Gastroesophageal sphincter (tissue), 4 donors: ENCODE measurements around the gene TADA2B. TPM values are rescaled to one million over a fixed set of nuclear protein-coding genes. Genes with fewer than 3 reads are reported as not detected.

Experiments
- ATAC-seq: fragments of 150-250 bp; one replicate; pipeline ENCODE4 v1.9.1; 2016; ENCODE audit warnings: mild to moderate bottlenecking, moderate library complexity
- H3K27ac ChIP-seq, 4 donors: fragments of 200-600 bp; sonication (generic) in 3 of 4; 1 replicate in 3 of 4; 2 replicates in 1 of 4; pipeline ENCODE4 v1.5.1; 2016 to 2019
- H3K27me3 ChIP-seq: fragments of 200-600 bp; sonication (generic); one replicate; pipeline ENCODE4 v1.5.1; 2019
- H3K36me3 ChIP-seq, 2 donors: fragments of 200-600 bp; sonication (generic); one replicate each; pipeline ENCODE4 v1.5.1; 2019; ENCODE audit warnings: control low read depth in 1 of 2
- H3K4me1 ChIP-seq, 3 donors: fragments of 200-600 bp; sonication (generic); 1 replicate in 2 of 3; 2 replicates in 1 of 3; pipeline ENCODE4 v1.5.1; 2016 to 2019; ENCODE audit warnings: control low read depth in 2 of 3
- H3K4me3 ChIP-seq, 2 donors: fragments of 200-600 bp; sonication (generic); one replicate each; pipeline ENCODE4 v1.5.1; 2019; ENCODE audit warnings: mild to moderate bottlenecking in 1 of 2, moderate library complexity in 1 of 2
- H3K9me3 ChIP-seq, 3 donors: fragments of 200-600 bp; sonication (generic); one replicate each; pipeline ENCODE4 v1.5.1; 2017 to 2019; ENCODE audit warnings: control low read depth in 2 of 3
- CTCF ChIP-seq, 4 experiments: fragments of 200-600 bp in 2 of 4; fragments of 450-650 bp in 2 of 4; sonication (generic) in 1 of 4; IDR thresholded peaks; one replicate each; pipeline ENCODE4 v1.5.1; 2017 to 2019; ENCODE audit warnings: antibody characterized with exemption in 4 of 4, mild to moderate bottlenecking in 2 of 4, moderate library complexity in 2 of 4
- EP300 ChIP-seq: sonication (generic); formaldehyde crosslinking; IDR thresholded peaks from one replicate; pipeline ENCODE4 v1.6.1; 2017; ENCODE audit warnings: antibody characterized with exemption, mild to moderate bottlenecking
- POLR2A ChIP-seq, 2 donors: fragments of 450-650 bp; IDR thresholded peaks; one replicate each; pipeline ENCODE4 v1.6.1; 2017; ENCODE audit warnings: antibody characterized with exemption in 2 of 2, mild to moderate bottlenecking in 2 of 2, moderate library complexity in 1 of 2
- POLR2AphosphoS5 ChIP-seq: sonication (generic); formaldehyde crosslinking; IDR thresholded peaks from one replicate; pipeline ENCODE4 v1.6.1; 2017; ENCODE audit warnings: antibody characterized with exemption
- WGBS, 2 donors: methylation state at CpG; one replicate each; pipeline ENCODE4 v1.1.5; 2018; ENCODE audit warnings: low coverage in 1 of 2; 5-methylcytosine and 5-hydroxymethylcytosine counted together
- total RNA-seq, 4 donors: library from RNA; depleted of rRNA; stranded (reverse); fragments of >200 nt; gene quantifications; one replicate each; pipeline ENCODE4 v1.1.0, GENCODE V29; 2016

TADA2B gene
- total RNA-seq, 4 donors from 2014 or later, result 20.5 to 37.3 (median 28.1) TPM

DNA sequence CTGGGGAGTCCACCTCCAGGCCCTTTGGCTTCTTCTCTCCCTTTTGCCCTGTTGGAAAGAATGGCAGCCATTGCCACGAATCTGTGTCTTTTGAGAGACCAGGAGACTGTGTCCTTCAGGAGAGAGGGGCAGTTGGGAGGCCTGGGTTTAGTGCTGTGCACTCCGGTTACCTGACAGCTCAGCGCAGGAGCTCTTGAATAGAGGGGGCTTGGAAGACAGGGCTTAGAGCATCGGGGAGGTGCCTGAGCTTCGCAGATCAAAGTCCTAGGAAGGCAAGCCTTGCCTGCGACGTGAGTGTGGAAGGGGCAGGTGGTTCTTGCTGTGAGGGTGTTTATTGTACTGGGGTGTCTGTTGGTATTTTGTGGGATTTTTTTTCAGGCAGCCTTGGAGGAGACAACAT, 41.9 kb upstream of the TADA2B start:
- ATAC-seq, result no peak
- H3K4me1 ChIP-seq, result no peaks in the 10 kb centered on the region
- H3K36me3 ChIP-seq, result peaks cover 0 to 100% of the 10 kb centered on the region in 2 donors
- H3K27me3 ChIP-seq, result no peaks in the 10 kb centered on the region
- TF ChIP-seq POLR2A (IDR thresholded peaks at IDR 0.05), result no peak
- no peak for TF ChIP-seq CTCF (IDR thresholded peaks at IDR 0.05)
- TF ChIP-seq EP300, result no peak
- no peak for TF ChIP-seq POLR2AphosphoS5
- no peak overlapping the region for H3K27ac ChIP-seq
- WGBS, 2 donors, result 85 to 100% methylated on average over 2 to 6 of the region's 7 CpGs
- H3K9me3 ChIP-seq, result no peaks in the 10 kb centered on the region
- no peak overlapping the region for H3K4me3 ChIP-seq

DNA sequence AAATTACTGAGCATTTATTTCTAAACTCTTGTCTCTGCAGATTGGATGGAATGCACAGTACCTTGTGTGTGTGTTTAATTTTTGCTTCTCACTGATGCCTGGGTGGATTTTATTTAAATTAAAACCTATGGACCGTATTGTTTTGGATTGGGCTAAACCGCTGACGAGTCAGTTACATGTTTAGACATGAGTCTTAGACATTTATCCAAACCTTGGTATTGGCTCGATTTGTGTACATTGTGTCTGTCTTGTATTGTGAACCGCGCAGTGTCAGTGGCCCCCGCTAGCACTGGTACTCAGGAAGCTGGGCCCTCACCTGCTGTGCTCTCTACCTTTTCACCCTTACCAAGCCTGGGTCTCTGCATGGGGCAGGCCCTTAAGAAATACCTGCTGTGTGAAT, 40.8 kb upstream of the TADA2B start:
- 87 to 92% methylated on average over 7 of the region's 7 CpGs for WGBS, 2 donors
- Histone ChIP-seq H3K27me3 (no peaks in the 10 kb centered on the region), H3K27ac (no peak overlapping the region), H3K36me3 (peaks cover 0 to 100% of the 10 kb centered on the region in 2 donors), H3K4me1 (no peaks in the 10 kb centered on the region), H3K4me3 (no peak overlapping the region), H3K9me3 (no peaks in the 10 kb centered on the region)
- ATAC-seq, result no peak
- no peak for TF ChIP-seq EP300
- no peak for TF ChIP-seq CTCF (IDR thresholded peaks at IDR 0.05)
- no peak for TF ChIP-seq POLR2A (IDR thresholded peaks at IDR 0.05)
- TF ChIP-seq POLR2AphosphoS5, result no peak

GRCh38 chr4:7003176-7003878, 39.8 kb upstream of the TADA2B start:
- no peaks in the 10 kb centered on the region for H3K27me3 ChIP-seq
- H3K36me3 ChIP-seq, result peaks cover 0 to 100% of the 10 kb centered on the region in 2 donors
- ATAC-seq, result no peak
- H3K4me3 ChIP-seq, result no peak overlapping the region
- no peaks in the 10 kb centered on the region for H3K9me3 ChIP-seq
- no peak for TF ChIP-seq POLR2AphosphoS5
- TF ChIP-seq EP300, result no peak
- TF ChIP-seq CTCF (IDR thresholded peaks at IDR 0.05), result no peak
- no peak for TF ChIP-seq POLR2A (IDR thresholded peaks at IDR 0.05)
- WGBS, 2 donors, result 76 to 88% methylated on average over 4 to 5 of the region's 11 CpGs
- no peak overlapping the region for H3K27ac ChIP-seq
- H3K4me1 ChIP-seq, result no peaks in the 10 kb centered on the region

GRCh38 chr4:7003879-7004240, 39.3 kb upstream of the TADA2B start:
- Histone ChIP-seq H3K9me3 (no peaks in the 10 kb centered on the region), H3K4me1 (no peaks in the 10 kb centered on the region), H3K27me3 (no peaks in the 10 kb centered on the region), H3K36me3 (peaks cover 0 to 100% of the 10 kb centered on the region in 2 donors), H3K27ac (no peak overlapping the region), H3K4me3 (no peak overlapping the region)
- 78% methylated on average over 8 of the region's 8 CpGs; no CpG with 5 or more reads in 1 of the 2 donors for WGBS, 2 donors
- TF ChIP-seq EP300 (no peak), POLR2AphosphoS5 (no peak), CTCF (IDR thresholded peaks at IDR 0.05) (no peak), POLR2A (IDR thresholded peaks at IDR 0.05) (no peak)
- no peak for ATAC-seq

GRCh38 chr4:7004331-7004730, 38.8 kb upstream of the TADA2B start:
- WGBS, 2 donors, result 90 to 97% methylated on average over 2 to 4 of the region's 4 CpGs
- ATAC-seq, result no peak
- TF ChIP-seq POLR2AphosphoS5, result no peak
- no peak for TF ChIP-seq CTCF (IDR thresholded peaks at IDR 0.05)
- TF ChIP-seq EP300, result no peak
- TF ChIP-seq POLR2A (IDR thresholded peaks at IDR 0.05), result no peak
- no peaks in the 10 kb centered on the region for H3K4me1 ChIP-seq
- no peak overlapping the region for H3K4me3 ChIP-seq
- H3K9me3 ChIP-seq, result no peaks in the 10 kb centered on the region
- H3K27me3 ChIP-seq, result no peaks in the 10 kb centered on the region
- H3K27ac ChIP-seq, result no peak overlapping the region
- H3K36me3 ChIP-seq, result peaks cover 0 to 100% of the 10 kb centered on the region in 2 donors
